Esophagus mucosa (tissue), 1 donor: ENCODE data around the gene ABHD17C. TPM values are rescaled to one million over a fixed set of nuclear protein-coding genes. Genes with fewer than 3 reads are reported as not detected.

Experiments used
- ATAC-seq: fragments of 200-7000 bp; cut with Tn5 transposase; one replicate; pipeline ENCODE4 v1.9.1; 2020
- total RNA-seq: library from RNA; stranded (reverse); gene quantifications from one replicate; pipeline ENCODE4 v1.2.4, GENCODE V29; 2023
- donor health status: DM: yes; HTN: yes; CAD: no.

Gene ABHD17C
- total RNA-seq, 1 donor from 2014 or later = 45.3 TPM

GRCh38 chr15:80768158-80768557 lies 73.0 kb downstream of the ABHD17C start:
- peak; percentile 67 for ATAC-seq

GRCh38 chr15:80769153-80769828 lies 74.2 kb downstream of the ABHD17C start:
- ATAC-seq = no peak

DNA sequence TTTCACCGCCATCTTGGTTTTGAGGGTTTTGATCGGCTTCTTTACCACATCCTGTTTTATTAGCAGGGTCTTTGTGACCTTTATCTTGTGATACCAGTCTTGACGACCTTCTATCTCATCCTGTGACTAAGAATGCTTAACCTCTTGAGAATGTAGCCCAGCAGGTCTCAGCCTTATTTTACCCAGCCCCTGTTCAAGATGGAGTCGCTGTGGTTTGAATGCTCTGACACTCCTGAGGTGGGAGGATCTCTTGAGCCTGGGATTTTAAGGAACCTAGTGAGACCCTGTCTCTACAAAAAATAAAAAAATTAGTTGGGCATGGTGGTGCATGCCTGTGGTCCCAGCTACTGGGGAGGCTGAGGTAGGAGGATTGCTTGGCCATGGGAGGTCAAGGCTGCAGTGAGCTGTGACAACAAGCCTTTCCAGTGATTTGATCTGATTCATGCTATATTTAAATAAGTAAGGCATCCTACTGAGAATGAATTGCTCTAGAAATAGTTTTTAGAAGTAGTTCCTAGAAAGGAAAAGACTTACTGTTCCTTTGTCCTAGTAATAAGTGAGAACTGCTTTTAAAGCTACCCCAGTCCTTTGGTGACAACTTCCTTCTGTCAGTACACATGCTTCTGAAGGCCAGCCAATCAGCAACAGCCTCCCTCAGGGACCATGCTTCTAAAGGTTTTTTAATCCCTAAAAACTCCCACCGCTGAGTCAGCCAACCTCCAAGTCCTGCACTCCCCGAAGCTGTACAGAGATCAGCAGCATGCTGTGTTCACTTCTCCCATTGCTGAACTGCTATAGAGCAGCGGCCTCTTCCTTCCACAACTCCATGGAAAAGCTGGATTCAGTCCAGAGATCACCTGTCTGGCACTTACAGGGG lies 75.0 kb downstream of the ABHD17C start:
- ATAC-seq = no peak

DNA sequence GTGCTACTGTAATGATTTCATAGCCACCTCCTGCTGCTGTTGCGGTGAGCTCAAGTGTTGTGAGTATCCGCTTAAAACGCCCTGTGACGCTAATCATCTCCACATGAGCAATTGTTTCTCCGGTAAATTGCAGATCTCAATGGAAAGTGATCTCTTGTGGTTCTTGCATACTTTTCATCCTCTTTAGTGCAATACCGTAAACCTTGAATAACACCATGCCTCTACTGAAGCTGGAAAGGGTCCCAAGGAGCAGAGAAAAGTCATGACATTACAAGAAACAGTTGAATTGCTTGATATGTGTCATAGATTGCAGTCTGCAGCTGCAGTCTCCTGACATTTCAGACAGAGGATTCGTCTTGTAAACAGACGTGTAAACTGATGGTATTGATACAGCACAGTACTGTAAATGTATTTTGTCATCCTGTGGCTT lies 78.0 kb downstream of the ABHD17C start:
- no peak for ATAC-seq

GRCh38 chr15:80773792-80774352 lies 78.8 kb downstream of the ABHD17C start:
- ATAC-seq = no peak

GRCh38 chr15:80774486-80774885 lies 79.4 kb downstream of the ABHD17C start:
- ATAC-seq = no peak

DNA sequence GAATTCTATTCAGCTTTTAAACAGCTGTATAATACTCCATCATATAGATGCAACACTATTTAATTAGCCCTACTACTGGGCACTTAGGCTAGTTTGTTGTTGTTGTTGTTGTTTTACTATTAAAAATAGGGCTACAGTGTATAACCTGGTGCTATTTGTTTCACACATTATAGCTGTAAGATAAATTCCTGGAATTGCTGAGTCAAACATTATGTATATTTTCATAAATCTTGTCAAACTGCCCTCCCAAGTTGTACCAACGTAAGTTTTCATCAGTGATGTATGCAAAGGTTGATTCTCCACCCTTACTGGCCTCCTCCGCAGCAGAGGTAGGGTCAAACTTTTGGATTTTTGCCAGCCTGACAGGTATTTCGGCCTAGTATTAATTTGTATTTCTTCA lies 80.2 kb downstream of the ABHD17C start:
- ATAC-seq = no peak

DNA sequence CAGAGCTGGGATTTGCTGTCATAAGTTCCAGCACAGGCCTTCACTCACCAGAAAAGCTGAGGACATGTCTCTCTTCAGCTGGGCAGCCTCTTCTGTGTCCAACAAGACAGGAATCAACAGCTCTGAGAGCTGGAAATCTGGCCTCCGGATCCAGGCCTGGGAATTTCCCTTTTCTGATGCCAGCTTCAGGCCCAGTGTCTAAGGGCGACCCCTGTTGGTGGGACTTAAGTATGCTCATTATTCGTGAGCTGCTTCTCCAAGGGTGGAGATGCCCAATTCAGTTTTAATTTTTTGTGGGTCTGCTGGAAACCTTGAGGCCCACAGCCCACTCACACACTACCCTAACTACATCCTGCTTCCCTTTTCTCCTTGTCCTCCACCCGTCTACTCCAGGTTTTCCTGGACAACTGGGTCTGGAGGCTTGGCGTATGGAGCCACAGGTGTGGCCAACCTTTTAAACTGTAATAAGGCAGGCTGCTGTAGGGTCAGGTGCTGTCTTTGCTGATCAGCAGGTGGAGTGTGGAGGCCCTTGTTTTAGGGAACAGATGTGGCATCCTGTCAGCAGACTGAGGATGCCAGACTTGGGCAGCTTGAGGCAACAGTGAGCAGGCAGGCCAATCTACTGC lies 81.4 kb downstream of the ABHD17C start:
- peak; percentile 38 for ATAC-seq

GRCh38 chr15:80777137-80777536 lies 82.0 kb downstream of the ABHD17C start:
- ATAC-seq = peak; percentile 73

GRCh38 chr15:80777826-80778620 lies 82.9 kb downstream of the ABHD17C start:
- peak; percentile 49 for ATAC-seq

DNA sequence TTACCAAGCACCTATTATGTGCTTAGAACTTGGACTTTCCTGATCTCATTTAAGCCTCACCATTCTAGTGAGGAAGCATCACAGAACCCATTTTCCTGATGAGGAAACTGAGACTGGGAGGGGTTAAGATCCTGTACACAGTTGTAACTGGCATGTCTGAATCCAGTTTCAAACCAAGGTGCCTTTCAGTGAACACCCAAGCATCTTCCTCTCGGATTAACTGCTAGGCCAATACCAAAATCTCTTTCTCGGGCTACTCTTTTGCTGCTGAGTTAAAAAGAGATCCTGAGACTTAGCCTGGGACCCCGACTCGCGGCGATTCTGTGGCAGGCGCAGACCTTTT lies 83.5 kb downstream of the ABHD17C start:
- ATAC-seq = no peak

DNA sequence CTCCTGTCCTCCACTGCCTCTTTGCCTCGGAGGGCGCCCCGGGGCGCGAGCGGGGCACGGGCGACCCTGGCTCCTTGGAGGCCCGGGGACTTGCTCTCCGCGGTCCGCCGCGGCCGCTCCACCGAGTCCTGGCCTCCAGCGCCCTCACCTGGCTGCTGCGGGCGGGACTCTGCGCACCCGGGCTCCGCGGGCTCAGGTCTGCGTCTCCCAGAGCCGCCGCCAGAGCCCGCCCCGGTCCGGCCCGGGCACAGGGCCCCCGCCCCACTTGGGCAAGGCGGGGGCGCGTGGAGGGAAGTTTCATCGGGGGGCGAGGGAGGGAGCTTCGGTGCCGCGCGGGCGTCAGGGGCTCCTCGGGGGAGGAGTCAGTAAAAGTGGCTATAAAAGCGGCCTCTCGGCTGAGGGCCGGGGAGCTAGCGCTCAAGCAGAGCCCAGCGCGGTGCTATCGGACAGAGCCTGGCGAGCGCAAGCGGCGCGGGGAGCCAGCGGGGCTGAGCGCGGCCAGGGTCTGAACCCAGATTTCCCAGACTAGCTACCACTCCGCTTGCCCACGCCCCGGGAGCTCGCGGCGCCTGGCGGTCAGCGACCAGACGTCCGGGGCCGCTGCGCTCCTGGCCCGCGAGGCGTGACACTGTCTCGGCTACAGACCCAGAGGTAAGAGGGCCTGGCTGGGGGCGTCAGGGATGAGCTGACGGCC lies 84.0 kb downstream of the ABHD17C start, which contains the start of gene CEMIP:
CEMIP (plus strand) TSS at position 407 of the 694 bp plus-strand sequence. CDS start 94,510 bp downstream, outside the sequence.
- ATAC-seq = peak; percentile 75

GRCh38 chr15:80779658-80780415 lies 84.7 kb downstream of the ABHD17C start:
- ATAC-seq = peak; percentile 40

DNA sequence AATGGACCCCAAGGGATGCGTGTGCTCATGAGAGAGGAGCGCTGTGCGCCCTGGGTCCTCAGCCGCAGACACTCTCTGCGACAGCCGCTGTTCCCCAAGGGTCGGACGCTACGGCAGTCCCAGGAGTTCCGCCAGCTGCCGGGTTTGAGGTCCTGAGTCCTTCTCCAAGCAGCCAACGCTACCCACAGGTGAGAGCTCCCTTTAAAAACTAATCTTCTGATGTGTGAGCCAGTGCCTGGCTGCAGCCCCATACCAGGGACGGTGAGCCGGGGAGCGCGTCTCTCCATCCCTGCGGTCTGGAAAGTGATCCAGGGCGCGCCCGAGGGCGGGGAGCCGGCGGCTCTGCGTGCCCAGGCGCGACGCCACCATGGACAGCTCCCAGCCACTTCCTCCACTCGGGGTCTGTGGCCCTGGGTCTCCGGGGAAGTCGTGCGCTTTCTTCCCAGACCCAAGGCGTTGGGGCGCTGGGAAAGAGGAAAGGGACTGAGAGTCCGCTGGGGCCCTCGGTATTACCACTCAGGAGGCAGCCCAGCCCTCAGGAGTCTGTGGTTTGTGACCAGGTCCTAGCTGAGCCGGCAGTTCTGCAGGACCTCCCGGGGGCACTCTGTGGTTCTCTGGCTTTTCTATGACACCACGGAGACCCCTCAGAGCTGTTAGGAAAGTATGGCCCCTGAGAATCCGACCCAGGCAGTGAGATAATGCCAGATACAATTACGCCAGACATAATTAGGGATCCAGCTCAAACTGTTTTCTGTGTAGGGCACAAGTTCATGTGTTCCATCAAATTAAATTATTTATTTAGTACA lies 85.5 kb downstream of the ABHD17C start:
- ATAC-seq = peak; percentile 36

DNA sequence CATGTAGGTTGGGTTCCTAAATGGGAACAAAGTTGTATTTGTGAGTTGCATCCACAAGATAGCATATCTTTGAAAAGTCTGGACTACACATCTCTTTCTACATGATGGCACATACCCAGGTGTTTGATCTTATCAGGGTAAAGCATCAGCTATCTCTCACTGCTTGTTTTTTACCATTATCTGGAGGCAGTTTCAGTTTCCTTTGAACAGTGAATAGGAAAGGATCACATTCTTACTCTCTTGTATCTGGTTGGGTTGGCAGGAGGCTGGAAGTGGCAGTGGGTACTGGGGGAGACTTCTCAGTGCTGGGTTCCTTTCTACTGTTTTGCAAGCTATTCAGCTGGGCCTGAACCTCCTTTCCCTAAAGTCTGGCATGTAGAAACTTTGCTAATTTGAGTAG lies 88.2 kb downstream of the ABHD17C start:
- ATAC-seq = no peak

DNA sequence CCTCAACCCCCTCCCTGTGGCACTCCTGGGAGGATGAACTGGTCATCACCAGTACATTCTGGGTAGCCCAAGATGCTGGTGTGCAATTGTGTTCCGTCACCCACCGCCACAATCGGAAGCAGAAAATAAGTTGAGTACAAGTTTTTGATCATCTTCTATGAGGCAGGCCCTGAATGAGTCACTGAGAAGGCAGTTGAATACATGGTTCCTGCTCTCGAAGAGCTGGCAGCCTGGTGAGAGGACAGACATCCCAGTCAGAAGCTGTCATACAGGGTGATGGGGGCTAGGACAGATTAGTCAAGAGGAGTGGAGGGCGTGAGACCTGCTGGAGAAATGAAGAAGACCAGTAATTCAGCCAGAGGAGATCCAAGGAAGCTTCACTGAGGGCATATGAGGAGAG lies 90.2 kb downstream of the ABHD17C start:
- ATAC-seq = no peak

GRCh38 chr15:80785811-80786354 lies 90.8 kb downstream of the ABHD17C start:
- no peak for ATAC-seq

GRCh38 chr15:80787316-80787715 lies 92.2 kb downstream of the ABHD17C start:
- no peak for ATAC-seq

DNA sequence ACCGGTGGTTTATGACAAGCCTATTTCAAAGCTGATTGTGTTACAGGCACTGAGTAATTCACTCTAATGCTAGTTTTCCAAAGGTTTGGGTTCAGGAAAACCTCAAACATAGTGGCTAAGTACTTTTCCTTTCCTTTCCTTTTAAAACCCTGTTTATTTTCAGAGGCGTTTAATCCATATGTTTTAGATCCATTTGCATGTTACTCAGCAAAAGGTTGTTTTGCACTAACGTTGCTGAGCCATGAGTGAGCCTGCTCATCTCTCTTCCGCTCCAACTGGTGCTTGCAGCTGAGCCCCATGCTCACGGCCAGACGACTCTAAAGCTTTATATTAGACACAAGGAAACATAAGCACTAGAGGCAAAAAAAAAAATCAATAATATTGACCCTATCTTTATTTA lies 93.4 kb downstream of the ABHD17C start:
- ATAC-seq = no peak

DNA sequence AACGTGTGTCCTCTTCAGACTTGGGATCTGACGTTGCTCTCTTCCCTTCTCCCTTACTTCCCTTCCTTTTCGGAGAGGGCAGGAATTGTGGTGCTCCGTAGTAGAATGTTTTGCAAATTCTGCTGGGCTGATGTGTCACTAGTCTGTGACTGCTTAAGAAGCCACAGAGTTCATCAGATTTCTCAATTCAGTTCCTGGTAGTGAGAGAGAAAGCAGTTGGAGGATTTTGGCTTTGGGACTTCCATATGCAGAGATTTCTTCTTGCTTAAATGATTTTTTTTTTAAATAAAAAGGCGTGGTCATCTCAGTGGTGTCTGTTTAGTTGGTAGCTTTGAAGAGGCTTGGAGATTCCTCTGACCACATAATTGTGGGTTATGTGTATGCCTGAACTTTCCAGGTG lies 94.2 kb downstream of the ABHD17C start:
- no peak for ATAC-seq
